ES-I3 (cell line): ENCODE data around the gene JAKMIP2.

Experiments
- H3K36me3 ChIP-seq: 2 replicates; pipeline ENCODE4 v1.6.1; 2013; ENCODE audit warnings: mild to moderate bottlenecking, low read length, control low read depth, moderate library complexity; ENCODE audit not compliant: insufficient read depth
- H3K4me1 ChIP-seq: 2 replicates; pipeline ENCODE4 v1.6.1; 2013; ENCODE audit warnings: mild to moderate bottlenecking, control low read depth, low read length; ENCODE audit not compliant: insufficient read depth
- H3K9ac ChIP-seq: 2 replicates; pipeline ENCODE4 v1.6.1; 2013; ENCODE audit warnings: low read depth, mild to moderate bottlenecking, low read length, moderate library complexity
- H3K9me3 ChIP-seq: 2 replicates; pipeline ENCODE4 v1.6.1; 2013; ENCODE audit warnings: mild to moderate bottlenecking, low read length, moderate library complexity; ENCODE audit not compliant: control insufficient read depth, insufficient read depth

The JAKMIP2 gene

DNA sequence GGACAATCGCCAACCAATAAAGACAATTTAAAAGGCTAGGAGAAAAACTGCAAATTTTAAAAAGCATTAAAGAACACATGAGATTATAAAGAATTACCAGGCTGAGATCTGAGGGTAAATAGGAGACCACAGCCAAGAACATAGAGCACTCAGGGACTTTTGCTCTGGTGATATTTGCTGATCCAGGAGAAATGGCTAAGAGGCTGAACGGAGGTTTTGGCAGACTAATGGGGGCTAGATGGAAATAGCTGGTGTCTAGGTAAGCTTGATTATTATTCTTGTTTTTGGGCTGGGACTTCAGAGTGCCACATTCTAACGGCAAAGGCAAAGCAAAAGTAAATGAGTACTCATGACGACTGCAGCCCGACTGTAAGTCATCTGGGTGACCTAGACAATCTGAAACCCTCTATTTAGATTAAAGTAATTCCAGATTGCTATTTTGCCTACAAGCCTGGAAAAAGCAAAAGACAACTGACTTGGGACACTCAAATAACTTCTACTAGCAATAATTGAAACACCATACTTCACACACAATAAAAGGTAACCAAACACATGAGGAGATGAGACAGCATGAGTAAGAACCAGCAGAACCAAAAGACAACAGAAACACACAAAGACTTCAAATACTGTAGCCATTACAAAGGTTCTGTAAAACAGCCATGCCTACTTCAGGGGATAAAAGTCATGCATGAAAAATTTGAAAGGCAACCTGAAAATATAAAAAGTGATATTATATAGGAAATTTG lies 68.8 kb downstream of the JAKMIP2 start:
- H3K9ac ChIP-seq, result no peak overlapping the region
- H3K4me1 ChIP-seq, result no peaks in the 10 kb centered on the region
- no peaks in the 10 kb centered on the region for H3K36me3 ChIP-seq
- no peaks in the 10 kb centered on the region for H3K9me3 ChIP-seq

DNA sequence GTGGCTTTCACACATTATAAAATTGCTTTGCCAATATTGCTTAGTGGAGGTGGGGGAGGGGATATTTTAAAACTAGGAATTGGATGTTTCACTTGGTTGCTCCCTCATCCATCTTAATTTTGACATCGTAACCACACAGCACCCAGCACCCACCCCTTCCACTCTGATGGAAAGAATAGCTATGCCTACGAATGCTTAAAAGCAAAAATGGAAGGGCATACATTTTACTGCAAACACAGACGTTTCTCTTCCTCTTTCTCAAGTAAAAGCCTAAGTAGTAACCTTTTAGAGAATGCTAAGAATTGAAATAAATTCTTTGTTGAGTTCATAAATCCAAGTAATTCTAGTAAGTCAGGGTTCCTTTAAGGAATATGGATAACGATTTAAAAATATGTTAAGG lies 69.9 kb downstream of the JAKMIP2 start:
- Histone ChIP-seq H3K36me3 (no peaks in the 10 kb centered on the region), H3K9me3 (no peaks in the 10 kb centered on the region), H3K4me1 (peaks cover 6% of the 10 kb centered on the region; the same call in 1 of the 2 replicates), H3K9ac (no peak overlapping the region)

GRCh38 chr5:147712019-147712418 lies 70.5 kb downstream of the JAKMIP2 start:
- Histone ChIP-seq H3K9ac (no peak overlapping the region), H3K4me1 (peaks cover 6% of the 10 kb centered on the region; the same call in 1 of the 2 replicates)

DNA sequence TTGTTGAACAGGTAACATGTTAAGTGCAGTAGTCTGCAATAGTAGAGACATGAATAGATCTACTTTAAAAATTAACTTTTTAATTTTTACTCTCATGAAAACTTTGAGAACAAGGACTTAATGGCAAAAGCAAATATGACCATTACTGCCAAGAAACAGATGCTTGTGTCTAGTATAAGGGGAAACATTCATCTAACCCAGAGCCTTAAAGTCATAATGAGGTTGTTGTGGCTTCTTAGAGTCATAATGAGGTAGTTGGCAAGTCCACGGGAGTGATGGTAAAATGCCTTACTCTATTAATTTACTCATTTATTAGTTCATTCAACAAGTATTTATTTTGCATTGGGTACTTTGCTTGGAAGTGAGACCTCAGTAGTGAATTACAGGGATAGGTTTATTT lies 71.5 kb downstream of the JAKMIP2 start:
- H3K9me3 ChIP-seq, result no peaks in the 10 kb centered on the region
- H3K36me3 ChIP-seq, result no peaks in the 10 kb centered on the region
- H3K9ac ChIP-seq, result no peak overlapping the region
- H3K4me1 ChIP-seq, result peaks cover 6% of the 10 kb centered on the region; the same call in 1 of the 2 replicates

More at GRCh38 chr5:147712019-147712418, 70.5 kb downstream of the JAKMIP2 start:
- Histone ChIP-seq H3K9me3 (no peaks in the 10 kb centered on the region), H3K36me3 (no peaks in the 10 kb centered on the region)

DNA sequence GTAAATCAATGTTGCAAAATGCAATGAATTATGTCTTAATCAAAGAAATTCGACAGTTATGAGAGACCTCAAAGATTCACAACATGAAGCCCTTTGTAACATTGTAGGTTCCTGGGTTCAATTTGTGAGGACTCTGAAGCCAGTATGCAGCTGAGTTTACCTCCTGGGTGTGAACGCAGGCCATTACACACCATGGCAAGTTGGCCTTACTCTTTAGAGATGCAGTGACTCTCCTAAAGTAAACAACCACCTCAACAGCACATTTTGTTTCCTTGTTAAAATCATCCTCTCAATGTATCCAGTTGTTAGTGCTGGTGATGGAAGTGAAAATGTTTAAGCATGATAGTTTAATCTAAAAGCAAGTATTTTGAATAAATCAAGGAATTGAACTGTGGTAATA lies 73.8 kb downstream of the JAKMIP2 start:
- H3K9ac ChIP-seq, result no peak overlapping the region
- no peaks in the 10 kb centered on the region for H3K9me3 ChIP-seq
- H3K4me1 ChIP-seq, result peaks cover 6% of the 10 kb centered on the region; the same call in 1 of the 2 replicates
- no peaks in the 10 kb centered on the region for H3K36me3 ChIP-seq

- H3K9ac ChIP-seq, result no peak overlapping the region
- H3K36me3 ChIP-seq, result no peaks in the 10 kb centered on the region
- peaks cover 3% of the 10 kb centered on the region; the same call in 1 of the 2 replicates for H3K9me3 ChIP-seq
- H3K4me1 ChIP-seq, result peaks cover 6% of the 10 kb centered on the region; the same call in 1 of the 2 replicates
Measured at GRCh38 chr5:147704544-147704943, 78.0 kb downstream of the JAKMIP2 start.

DNA sequence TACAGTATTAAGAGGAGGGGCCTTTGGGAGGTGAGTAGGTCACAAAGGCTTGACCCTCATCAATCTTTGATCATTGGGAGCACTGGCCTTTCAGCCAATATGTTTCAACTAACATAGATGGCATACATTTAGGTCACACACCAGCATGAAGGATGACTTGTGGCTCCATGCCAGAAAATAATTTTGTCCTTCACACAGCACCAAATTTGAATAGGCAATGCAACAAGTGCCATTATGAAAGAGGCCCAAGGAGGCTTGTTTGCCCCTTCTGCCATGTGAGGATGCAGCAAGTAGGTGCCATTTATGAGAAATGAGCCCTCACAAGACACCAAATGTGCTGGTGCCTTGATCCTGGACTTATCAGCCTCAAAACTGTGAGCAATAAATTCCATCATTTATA lies 81.1 kb downstream of the JAKMIP2 start:
- Histone ChIP-seq H3K36me3 (no peaks in the 10 kb centered on the region), H3K9me3 (peaks cover 9% of the 10 kb centered on the region), H3K9ac (no peak overlapping the region), H3K4me1 (no peaks in the 10 kb centered on the region)

DNA sequence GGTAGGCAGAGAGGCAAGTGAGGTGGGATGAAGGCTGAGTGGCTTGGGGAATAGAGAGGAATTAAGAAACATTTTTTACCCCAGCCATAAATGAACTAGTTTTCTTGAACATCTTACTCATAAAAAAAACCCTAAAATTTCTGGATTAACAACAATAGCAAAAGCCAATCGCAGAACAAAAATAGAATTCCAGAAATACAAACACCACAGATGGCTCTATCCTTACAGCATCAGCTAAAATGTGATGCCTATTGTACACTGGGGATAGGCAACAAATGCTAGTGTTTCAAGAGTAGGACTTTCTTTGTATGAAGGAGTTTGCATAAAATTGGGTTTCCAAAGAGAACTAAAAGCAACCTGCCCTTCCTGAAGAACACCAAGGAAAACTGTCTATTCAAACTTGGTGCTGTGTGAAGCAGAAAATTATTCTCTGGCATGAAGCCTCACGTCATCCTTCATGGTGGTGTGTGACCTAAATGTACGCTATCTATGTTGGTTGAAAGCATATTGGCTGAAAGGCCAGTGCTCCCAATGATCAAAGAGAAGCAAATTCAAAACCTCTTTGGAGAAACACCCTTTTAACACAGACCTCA lies 82.9 kb downstream of the JAKMIP2 start:
- Histone ChIP-seq H3K36me3 (no peaks in the 10 kb centered on the region), H3K9ac (no peak overlapping the region), H3K4me1 (no peaks in the 10 kb centered on the region), H3K9me3 (peaks cover 12% of the 10 kb centered on the region)

DNA sequence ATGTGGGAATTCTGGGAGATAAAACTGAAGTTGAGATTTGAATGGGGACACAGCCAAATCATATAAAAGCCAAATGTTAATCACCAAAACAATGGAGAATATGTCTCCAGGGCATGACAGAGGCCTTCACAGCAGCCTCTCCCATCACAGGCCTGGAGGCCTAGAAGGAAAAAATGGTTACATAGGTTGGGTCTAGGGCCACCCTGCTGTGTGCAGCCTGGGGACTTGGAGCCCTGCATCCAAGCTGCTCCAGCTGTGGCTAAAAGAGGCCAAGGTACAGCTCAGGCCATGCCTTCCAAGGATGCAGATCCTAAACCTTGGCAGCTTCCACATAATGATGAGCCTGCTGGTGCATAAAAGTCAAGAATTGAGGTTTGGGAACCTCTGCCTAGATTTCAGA lies 85.1 kb downstream of the JAKMIP2 start:
- no peaks in the 10 kb centered on the region for H3K36me3 ChIP-seq
- no peak overlapping the region for H3K9ac ChIP-seq
- peaks cover 12% of the 10 kb centered on the region for H3K9me3 ChIP-seq
- no peaks in the 10 kb centered on the region for H3K4me1 ChIP-seq

DNA sequence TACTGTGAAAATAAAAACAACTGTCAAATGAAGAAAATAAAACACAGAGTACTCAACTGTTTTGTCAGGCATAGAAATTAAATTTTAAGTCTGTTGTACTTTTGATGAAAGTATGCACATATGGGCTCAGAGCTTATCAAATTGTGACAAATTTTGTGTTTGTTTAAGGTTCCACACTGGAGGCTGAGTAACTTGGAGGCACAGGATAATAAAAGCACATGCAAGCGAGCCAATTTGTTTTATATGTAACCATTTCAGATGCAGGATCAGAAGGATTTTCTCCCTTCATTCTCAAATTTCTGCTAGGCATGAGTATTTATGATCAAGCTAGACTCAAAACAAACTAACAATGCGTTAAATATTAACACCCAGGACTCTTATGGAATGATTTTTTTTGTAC lies 87.8 kb downstream of the JAKMIP2 start:
- Histone ChIP-seq H3K36me3 (no peaks in the 10 kb centered on the region), H3K9ac (no peak overlapping the region)

GRCh38 chr5:147693233-147693632 lies 89.3 kb downstream of the JAKMIP2 start:
- H3K36me3 ChIP-seq, result no peaks in the 10 kb centered on the region
- peaks cover 8% of the 10 kb centered on the region; the same call in 1 of the 2 replicates for H3K4me1 ChIP-seq
- H3K9me3 ChIP-seq, result peaks cover 9% of the 10 kb centered on the region
- H3K9ac ChIP-seq, result no peak overlapping the region

More for the DNA sequence above, 87.8 kb downstream of the JAKMIP2 start:
- H3K4me1 ChIP-seq, result peaks cover 8% of the 10 kb centered on the region; the same call in 1 of the 2 replicates
- H3K9me3 ChIP-seq, result peaks cover 11% of the 10 kb centered on the region

GRCh38 chr5:147691130-147691529 lies 91.4 kb downstream of the JAKMIP2 start:
- Histone ChIP-seq H3K9me3 (peaks cover 3% of the 10 kb centered on the region; the same call in 1 of the 2 replicates), H3K4me1 (peaks cover 8% of the 10 kb centered on the region; the same call in 1 of the 2 replicates), H3K36me3 (no peaks in the 10 kb centered on the region), H3K9ac (no peak overlapping the region)

GRCh38 chr5:147690595-147690994 lies 91.9 kb downstream of the JAKMIP2 start:
- Histone ChIP-seq H3K36me3 (no peaks in the 10 kb centered on the region), H3K9me3 (peaks cover 3% of the 10 kb centered on the region; the same call in 1 of the 2 replicates), H3K9ac (no peak overlapping the region), H3K4me1 (peaks cover 8% of the 10 kb centered on the region; the same call in 1 of the 2 replicates)

DNA sequence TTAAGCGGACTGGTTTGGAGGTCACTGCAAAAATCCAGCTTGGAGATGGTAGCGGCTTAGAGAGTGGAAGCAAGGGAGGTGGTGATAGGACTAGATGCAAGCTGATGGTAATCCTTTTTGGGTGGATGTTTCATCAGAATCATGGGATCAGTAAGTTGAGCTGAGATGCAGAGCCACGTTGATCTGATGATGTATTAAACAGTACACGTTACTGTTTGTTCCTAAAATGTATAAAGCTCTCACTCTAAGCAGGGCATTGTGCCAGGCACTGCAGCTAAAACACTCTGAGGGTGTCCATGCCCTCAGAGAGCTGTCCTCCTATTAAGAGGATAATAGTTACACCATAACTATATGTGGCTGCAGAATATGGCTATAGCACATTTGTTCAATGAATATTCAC lies 93.1 kb downstream of the JAKMIP2 start:
- peaks cover 8% of the 10 kb centered on the region; the same call in 1 of the 2 replicates for H3K4me1 ChIP-seq
- no peaks in the 10 kb centered on the region for H3K9me3 ChIP-seq
- H3K9ac ChIP-seq, result no peak overlapping the region
- no peaks in the 10 kb centered on the region for H3K36me3 ChIP-seq
